Measurements from ENCODE around the gene CACNA1D. TPM values are rescaled to one million over a fixed set of nuclear protein-coding genes. Genes with fewer than 3 reads are reported as not detected.

CACNA1D gene
- total RNA-seq, 1 donor from 2014 or later: 6.3 TPM

DNA sequence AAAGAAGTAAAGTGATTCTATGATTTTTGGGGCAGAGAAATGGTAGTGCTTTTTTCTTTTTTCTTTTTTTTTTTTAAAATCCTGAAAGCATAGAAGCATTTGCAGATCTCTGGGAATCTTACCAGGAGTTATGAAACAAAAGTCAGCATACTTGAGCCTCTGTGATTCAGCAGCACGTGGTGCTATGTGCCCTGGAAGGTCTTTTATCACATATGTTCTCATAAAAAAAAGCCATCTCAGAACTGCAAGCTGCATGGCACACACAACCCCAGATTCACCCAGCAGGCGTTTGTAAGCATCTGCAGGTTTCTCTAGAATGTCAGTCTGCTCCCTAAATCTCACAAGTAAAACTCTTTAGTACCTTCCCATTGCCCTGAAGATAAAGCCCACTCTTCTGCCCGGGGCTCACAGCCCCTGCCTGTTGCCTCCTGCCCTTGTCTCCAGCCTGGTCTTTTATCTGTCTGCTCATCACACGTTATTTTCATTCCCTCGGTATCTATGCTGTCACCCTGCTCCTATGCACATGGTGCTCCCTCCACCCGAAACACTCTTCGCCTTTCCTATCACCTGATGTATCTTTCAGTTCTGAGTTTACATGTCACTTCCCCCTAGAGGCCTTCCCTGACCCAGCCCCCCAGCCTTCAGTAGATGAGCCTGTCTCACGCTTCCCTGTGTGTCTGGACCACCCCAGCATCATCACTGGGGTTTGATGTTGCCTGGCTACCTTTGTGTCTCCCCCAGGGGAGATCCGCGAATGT is 279.4 kb downstream of the CACNA1D start:
- Mint-ChIP-seq H3K27me3 (peaks cover 13% of the 10 kb centered on the region), H3K9me3 (ENCODE audit: low read depth) (no peaks in the 10 kb centered on the region), H3K4me1 (ENCODE audit: low read depth) (peaks cover 15% of the 10 kb centered on the region), H3K36me3 (ENCODE audit: insufficient read depth) (no peaks in the 10 kb centered on the region), H3K27ac (no peak overlapping the region), H3K4me3 (ENCODE audit: low read depth) (no peak overlapping the region)
- no peak for DNase-seq (ENCODE audit: low spot score, unreplicated experiment)
- TF ChIP-seq, protein P1, sequence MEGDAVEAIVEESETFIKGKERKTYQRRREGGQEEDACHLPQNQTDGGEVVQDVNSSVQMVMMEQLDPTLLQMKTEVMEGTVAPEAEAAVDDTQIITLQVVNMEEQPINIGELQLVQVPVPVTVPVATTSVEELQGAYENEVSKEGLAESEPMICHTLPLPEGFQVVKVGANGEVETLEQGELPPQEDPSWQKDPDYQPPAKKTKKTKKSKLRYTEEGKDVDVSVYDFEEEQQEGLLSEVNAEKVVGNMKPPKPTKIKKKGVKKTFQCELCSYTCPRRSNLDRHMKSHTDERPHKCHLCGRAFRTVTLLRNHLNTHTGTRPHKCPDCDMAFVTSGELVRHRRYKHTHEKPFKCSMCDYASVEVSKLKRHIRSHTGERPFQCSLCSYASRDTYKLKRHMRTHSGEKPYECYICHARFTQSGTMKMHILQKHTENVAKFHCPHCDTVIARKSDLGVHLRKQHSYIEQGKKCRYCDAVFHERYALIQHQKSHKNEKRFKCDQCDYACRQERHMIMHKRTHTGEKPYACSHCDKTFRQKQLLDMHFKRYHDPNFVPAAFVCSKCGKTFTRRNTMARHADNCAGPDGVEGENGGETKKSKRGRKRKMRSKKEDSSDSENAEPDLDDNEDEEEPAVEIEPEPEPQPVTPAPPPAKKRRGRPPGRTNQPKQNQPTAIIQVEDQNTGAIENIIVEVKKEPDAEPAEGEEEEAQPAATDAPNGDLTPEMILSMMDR (IDR thresholded peaks at IDR 0.05; ENCODE audit: unreplicated experiment): no peak

DNA sequence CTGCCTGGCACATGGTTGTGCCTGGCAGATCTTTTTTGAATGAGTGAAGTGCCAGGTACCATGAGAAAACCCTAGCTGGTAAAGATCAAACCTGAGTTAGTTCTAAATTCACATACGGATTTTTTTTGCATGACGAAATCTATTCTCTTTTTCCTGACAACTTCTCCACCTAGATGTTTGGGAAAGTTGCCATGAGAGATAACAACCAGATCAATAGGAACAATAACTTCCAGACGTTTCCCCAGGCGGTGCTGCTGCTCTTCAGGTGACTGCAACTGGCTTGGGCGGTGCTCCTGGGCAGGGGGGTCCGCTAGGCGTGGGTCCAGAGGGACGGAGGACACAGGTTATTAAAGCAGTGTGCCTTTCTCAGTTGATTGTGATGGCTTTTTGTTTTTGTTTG is 280.0 kb downstream of the CACNA1D start:
- DNase-seq (ENCODE audit: low spot score, unreplicated experiment): no peak
- no peak overlapping the region for H3K4me3 Mint-ChIP-seq (ENCODE audit: low read depth)
- H3K4me1 Mint-ChIP-seq (ENCODE audit: low read depth): peaks cover 15% of the 10 kb centered on the region
- H3K27ac Mint-ChIP-seq: no peak overlapping the region
- H3K9me3 Mint-ChIP-seq (ENCODE audit: low read depth): no peaks in the 10 kb centered on the region
- H3K27me3 Mint-ChIP-seq: peaks cover 10% of the 10 kb centered on the region
- TF ChIP-seq, protein P1 (IDR thresholded peaks at IDR 0.05; ENCODE audit: unreplicated experiment): no peak
- H3K36me3 Mint-ChIP-seq (ENCODE audit: insufficient read depth): no peaks in the 10 kb centered on the region

DNA sequence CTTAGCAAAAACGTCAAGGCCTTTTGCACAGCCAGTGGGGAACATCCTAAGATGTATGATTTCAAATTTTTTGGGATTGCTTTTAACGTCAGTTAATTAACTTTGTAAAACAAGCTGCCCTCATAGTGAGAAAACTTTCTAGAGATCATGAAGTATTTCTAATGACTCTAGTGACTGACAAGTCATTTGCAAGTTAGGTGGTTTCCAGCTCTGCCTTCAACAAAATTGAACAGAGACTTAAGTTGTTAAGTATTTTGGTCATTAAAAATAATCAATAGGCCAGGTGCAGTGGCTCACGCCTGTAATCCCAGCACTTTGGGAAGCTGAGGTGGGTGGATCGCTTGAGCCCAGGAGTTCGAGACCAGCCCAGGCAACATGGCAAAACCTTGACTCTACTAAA is 280.6 kb downstream of the CACNA1D start:
- no peak for DNase-seq (ENCODE audit: low spot score, unreplicated experiment)
- peaks cover 15% of the 10 kb centered on the region for H3K4me1 Mint-ChIP-seq (ENCODE audit: low read depth)
- TF ChIP-seq, protein P1 (IDR thresholded peaks at IDR 0.05; ENCODE audit: unreplicated experiment): no peak
- no peaks in the 10 kb centered on the region for H3K9me3 Mint-ChIP-seq (ENCODE audit: low read depth)
- H3K4me3 Mint-ChIP-seq (ENCODE audit: low read depth): no peak overlapping the region
- no peaks in the 10 kb centered on the region for H3K36me3 Mint-ChIP-seq (ENCODE audit: insufficient read depth)
- peaks cover 10% of the 10 kb centered on the region for H3K27me3 Mint-ChIP-seq
- no peak overlapping the region for H3K27ac Mint-ChIP-seq

DNA sequence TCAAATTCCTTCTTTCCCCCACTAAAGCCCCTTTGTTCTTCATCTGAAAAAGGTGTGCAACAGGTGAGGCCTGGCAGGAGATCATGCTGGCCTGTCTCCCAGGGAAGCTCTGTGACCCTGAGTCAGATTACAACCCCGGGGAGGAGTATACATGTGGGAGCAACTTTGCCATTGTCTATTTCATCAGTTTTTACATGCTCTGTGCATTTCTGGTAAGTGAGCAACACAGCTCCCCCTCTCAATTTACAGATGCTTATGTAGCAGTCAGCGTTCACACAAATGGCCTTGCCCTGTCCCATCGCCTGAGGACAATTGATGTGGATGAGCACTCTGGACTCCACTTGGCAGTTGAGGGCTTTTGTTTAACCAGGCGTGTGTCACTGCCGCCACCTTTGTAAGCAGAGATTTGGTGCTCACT is 281.4 kb downstream of the CACNA1D start:
- TF ChIP-seq, protein P1 (IDR thresholded peaks at IDR 0.05; ENCODE audit: unreplicated experiment): no peak
- no peak for DNase-seq (ENCODE audit: low spot score, unreplicated experiment)
- H3K27ac Mint-ChIP-seq: no peak overlapping the region
- peaks cover 15% of the 10 kb centered on the region for H3K4me1 Mint-ChIP-seq (ENCODE audit: low read depth)
- H3K36me3 Mint-ChIP-seq (ENCODE audit: insufficient read depth): no peaks in the 10 kb centered on the region
- H3K4me3 Mint-ChIP-seq (ENCODE audit: low read depth): no peak overlapping the region
- no peaks in the 10 kb centered on the region for H3K9me3 Mint-ChIP-seq (ENCODE audit: low read depth)
- peaks cover 7% of the 10 kb centered on the region for H3K27me3 Mint-ChIP-seq

DNA sequence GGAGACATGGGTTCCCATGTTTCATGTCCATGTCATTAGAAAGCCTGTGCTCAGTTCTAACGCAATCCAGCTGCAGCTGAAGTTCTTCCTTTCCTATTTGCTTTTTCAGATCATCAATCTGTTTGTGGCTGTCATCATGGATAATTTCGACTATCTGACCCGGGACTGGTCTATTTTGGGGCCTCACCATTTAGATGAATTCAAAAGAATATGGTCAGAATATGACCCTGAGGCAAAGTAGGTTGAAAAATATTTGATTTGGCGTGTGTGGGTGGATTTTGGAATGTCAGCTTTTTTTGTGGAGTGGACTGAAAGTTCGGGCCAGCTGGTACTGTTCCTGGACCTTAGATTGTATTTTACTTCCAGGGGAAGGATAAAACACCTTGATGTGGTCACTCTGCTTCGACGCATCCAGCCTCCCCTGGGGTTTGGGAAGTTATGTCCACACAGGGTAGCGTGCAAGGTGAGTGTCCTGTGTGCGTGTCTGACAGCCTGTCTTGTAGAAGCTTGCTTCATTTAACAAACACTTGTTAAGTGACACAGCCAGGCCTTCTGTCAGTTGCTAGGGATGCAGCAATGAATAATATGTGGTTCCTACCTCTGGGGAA is 282.2 kb downstream of the CACNA1D start:
- peaks cover 15% of the 10 kb centered on the region for H3K4me1 Mint-ChIP-seq (ENCODE audit: low read depth)
- peaks cover 11% of the 10 kb centered on the region for H3K27me3 Mint-ChIP-seq
- TF ChIP-seq, protein P1 (IDR thresholded peaks at IDR 0.05; ENCODE audit: unreplicated experiment): no peak
- no peak for DNase-seq (ENCODE audit: low spot score, unreplicated experiment)
- H3K36me3 Mint-ChIP-seq (ENCODE audit: insufficient read depth): no peaks in the 10 kb centered on the region
- no peak overlapping the region for H3K27ac Mint-ChIP-seq
- H3K9me3 Mint-ChIP-seq (ENCODE audit: low read depth): no peaks in the 10 kb centered on the region
- H3K4me3 Mint-ChIP-seq (ENCODE audit: low read depth): no peak overlapping the region

All from progenitor cell of endocrine pancreas (in vitro differentiated cells).